Vagina (tissue), 2 donors: ENCODE measurements around the gene FCRL5.

Experiments
- POLR2A ChIP-seq, 2 donors: fragments of 450-650 bp; IDR thresholded peaks; one replicate each; pipeline ENCODE4 v1.6.1; 2017; ENCODE audit warnings: antibody characterized with exemption in 2 of 2, mild to moderate bottlenecking in 2 of 2, moderate library complexity in 2 of 2
- POLR2AphosphoS5 ChIP-seq, 2 donors: sonication (generic); formaldehyde crosslinking; IDR thresholded peaks; one replicate each; pipeline ENCODE4 v1.9.0; 2017; ENCODE audit warnings: antibody characterized with exemption in 2 of 2, mild to moderate bottlenecking in 2 of 2, low read depth in 1 of 2; ENCODE audit not compliant: insufficient read depth in 1 of 2
- TF ChIP-seq, protein P1 (sequence below), 3 experiments: fragments of 450-650 bp in 2 of 3; fragments of 200-600 bp in 1 of 3; sonication (generic) in 1 of 3; IDR thresholded peaks; one replicate each; pipeline ENCODE4 v1.5.1; 2017 to 2019; ENCODE audit warnings: antibody characterized with exemption in 3 of 3, mild to moderate bottlenecking in 2 of 3, moderate library complexity in 2 of 3

DNA sequence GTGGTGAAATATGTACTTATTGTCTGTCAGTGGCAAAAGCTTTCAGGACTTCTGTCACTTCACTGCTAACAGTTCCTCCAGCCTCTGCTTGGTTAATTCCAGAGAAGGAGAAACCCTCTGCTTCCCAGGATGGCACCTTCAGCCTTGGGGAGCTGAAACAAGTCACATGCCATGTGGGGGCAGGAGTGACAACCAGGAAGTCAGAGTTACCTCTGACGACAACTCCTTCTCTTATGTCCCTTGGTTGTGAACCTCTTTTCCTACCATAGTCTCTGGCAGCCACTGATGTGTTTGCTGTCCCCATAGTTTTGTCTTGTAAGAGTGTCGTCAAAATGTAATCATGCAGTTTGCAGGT, 53.6 kb downstream of the FCRL5 start:
- TF ChIP-seq, protein P1, sequence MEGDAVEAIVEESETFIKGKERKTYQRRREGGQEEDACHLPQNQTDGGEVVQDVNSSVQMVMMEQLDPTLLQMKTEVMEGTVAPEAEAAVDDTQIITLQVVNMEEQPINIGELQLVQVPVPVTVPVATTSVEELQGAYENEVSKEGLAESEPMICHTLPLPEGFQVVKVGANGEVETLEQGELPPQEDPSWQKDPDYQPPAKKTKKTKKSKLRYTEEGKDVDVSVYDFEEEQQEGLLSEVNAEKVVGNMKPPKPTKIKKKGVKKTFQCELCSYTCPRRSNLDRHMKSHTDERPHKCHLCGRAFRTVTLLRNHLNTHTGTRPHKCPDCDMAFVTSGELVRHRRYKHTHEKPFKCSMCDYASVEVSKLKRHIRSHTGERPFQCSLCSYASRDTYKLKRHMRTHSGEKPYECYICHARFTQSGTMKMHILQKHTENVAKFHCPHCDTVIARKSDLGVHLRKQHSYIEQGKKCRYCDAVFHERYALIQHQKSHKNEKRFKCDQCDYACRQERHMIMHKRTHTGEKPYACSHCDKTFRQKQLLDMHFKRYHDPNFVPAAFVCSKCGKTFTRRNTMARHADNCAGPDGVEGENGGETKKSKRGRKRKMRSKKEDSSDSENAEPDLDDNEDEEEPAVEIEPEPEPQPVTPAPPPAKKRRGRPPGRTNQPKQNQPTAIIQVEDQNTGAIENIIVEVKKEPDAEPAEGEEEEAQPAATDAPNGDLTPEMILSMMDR (IDR thresholded peaks at IDR 0.05), result no peak
- TF ChIP-seq POLR2A (IDR thresholded peaks at IDR 0.05), result no peak
- TF ChIP-seq POLR2AphosphoS5 (IDR thresholded peaks at IDR 0.05; ENCODE audit: insufficient read depth in 1 of 2, low read depth in 1 of 2), result no peak
